Neural cell (in vitro differentiated cells): ENCODE measurements around the gene DIP2C. TPM values are rescaled to one million over a fixed set of nuclear protein-coding genes. Genes with fewer than 3 reads are reported as not detected.

Source experiments
- H2AFZ ChIP-seq: fragments of 200-600, 300-800 bp; sonication (generic), shearing (Covaris generic); 2 replicates; pipeline ENCODE4 v1.6.0; 2014; ENCODE audit warnings: low read depth, mild to moderate bottlenecking, antibody characterized with exemption, low read length, moderate library complexity
- H3F3A ChIP-seq: fragments of 200-600 bp; shearing (Covaris generic); 2 replicates; pipeline ENCODE4 v1.6.1; 2016; ENCODE audit warnings: mild to moderate bottlenecking, moderate library complexity, mixed read lengths, antibody characterized with exemption, low read length; ENCODE audit not compliant: insufficient read depth, poor library complexity, severe bottlenecking
- H3K27ac ChIP-seq: fragments of 200-600, 300-800 bp; sonication (generic), shearing (Covaris generic); 2 replicates; pipeline ENCODE4 v1.5.1; 2014; ENCODE audit warnings: mild to moderate bottlenecking, low read length, moderate library complexity
- H3K27me3 ChIP-seq: fragments of 300-800, 200-600 bp; sonication (generic), shearing (Covaris generic); 2 replicates; pipeline ENCODE4 v1.6.0; 2014; ENCODE audit warnings: mild to moderate bottlenecking, low read depth, low read length, moderate library complexity; ENCODE audit not compliant: insufficient read depth
- H3K36me3 ChIP-seq: fragments of 300-800, 200-600 bp; sonication (generic), shearing (Covaris generic); 2 replicates; pipeline ENCODE4 v1.5.1; 2014; ENCODE audit warnings: mild to moderate bottlenecking, antibody characterized with exemption, low read length, moderate library complexity; ENCODE audit not compliant: insufficient read depth
- H3K4me2 ChIP-seq: fragments of 300-800, 200-600 bp; sonication (generic), shearing (Covaris generic); 2 replicates; pipeline ENCODE4 v1.6.0; 2014; ENCODE audit warnings: mild to moderate bottlenecking, low read length
- H3K4me3 ChIP-seq: fragments of 300-800, 200-600 bp; sonication (generic), shearing (Covaris generic); 2 replicates; pipeline ENCODE4 v1.5.1; 2014; ENCODE audit warnings: mild to moderate bottlenecking, low read length, moderate library complexity
- H3K79me2 ChIP-seq: fragments of 200-600 bp; shearing (Covaris generic); replicated peaks from 2 replicates; pipeline ENCODE4 v1.6.0; 2014; ENCODE audit warnings: mild to moderate bottlenecking, low read length, moderate library complexity; ENCODE audit not compliant: insufficient read depth
- H3K9ac ChIP-seq: fragments of 300-800, 200-600 bp; sonication (generic), shearing (Covaris generic); 2 replicates; pipeline ENCODE4 v1.6.1; 2016; ENCODE audit warnings: mild to moderate bottlenecking, low read length, mixed read lengths
- H3K9me2 ChIP-seq: fragments of 200-600 bp; shearing (Covaris generic); 2 replicates; pipeline ENCODE4 v1.6.1; 2016; ENCODE audit warnings: mild to moderate bottlenecking, low read length, mixed read lengths; ENCODE audit not compliant: insufficient read depth
- H3K9me3 ChIP-seq: fragments of 200-600, 300-800 bp; sonication (generic), shearing (Covaris generic); 2 replicates; pipeline ENCODE4 v1.6.1; 2016; ENCODE audit warnings: mild to moderate bottlenecking, mixed run types, low read length, moderate library complexity, mixed read lengths
- H4K20me1 ChIP-seq: fragments of 200-600 bp; shearing (Covaris generic); 2 replicates; pipeline ENCODE4 v1.6.1; 2016; ENCODE audit warnings: mild to moderate bottlenecking, mixed run types; ENCODE audit not compliant: insufficient read depth
- EP300 ChIP-seq: fragments of 450-650 bp; conservative IDR thresholded peaks from 2 replicates; pipeline ENCODE4 v1.6.1; 2014; ENCODE audit warnings: antibody characterized with exemption, mild to moderate bottlenecking, moderate library complexity; ENCODE audit not compliant: poor library complexity, severe bottlenecking
- EZH2 ChIP-seq: fragments of 200-600, 300-800 bp; shearing (Covaris generic), sonication (generic); IDR thresholded peaks from 2 replicates; pipeline ENCODE4 v1.6.1; 2014; ENCODE audit warnings: antibody characterized with exemption, low read length, borderline replicate concordance, mild to moderate bottlenecking; ENCODE audit not compliant: insufficient read depth, poor library complexity, severe bottlenecking
- MXI1 ChIP-seq: fragments of 450-650 bp; conservative IDR thresholded peaks from 2 replicates; pipeline ENCODE4 v1.6.1; 2014; ENCODE audit warnings: antibody characterized with exemption, mild to moderate bottlenecking; ENCODE audit not compliant: poor library complexity, severe bottlenecking
- POLR2AphosphoS5 ChIP-seq: IDR thresholded peaks from 2 replicates; pipeline ENCODE4 v1.6.1; 2012
- RAD21 ChIP-seq: fragments of 450-650 bp; conservative IDR thresholded peaks from 2 replicates; pipeline ENCODE4 v1.6.1; 2014; ENCODE audit warnings: antibody characterized with exemption, mild to moderate bottlenecking, moderate library complexity
- SMC3 ChIP-seq: fragments of 450-650 bp; conservative IDR thresholded peaks from 2 replicates; pipeline ENCODE4 v1.6.1; 2014; ENCODE audit warnings: antibody characterized with exemption, mild to moderate bottlenecking, moderate library complexity; ENCODE audit not compliant: poor library complexity
- polyA plus RNA-seq: library from polyadenylated mRNA; depleted of rRNA; stranded (reverse); fragments of >200 nt; gene quantifications from 2 replicates; pipeline ENCODE4 v1.2.3, GENCODE V29; 2014
- TF ChIP-seq, protein P1 (sequence below): fragments of 450-650 bp; IDR thresholded peaks from 2 replicates; pipeline ENCODE4 v1.5.1; 2014; ENCODE audit warnings: antibody characterized with exemption, mild to moderate bottlenecking, moderate library complexity; ENCODE audit not compliant: poor library complexity, severe bottlenecking

DIP2C gene
- polyA plus RNA-seq, 1 donor from 2014 or later: 24.1 TPM

GRCh38 chr10:559767-560047 is 129.8 kb downstream of the DIP2C start:
- peaks cover 72% of the 10 kb centered on the region for H3K79me2 ChIP-seq
- H4K20me1 ChIP-seq: peaks cover 5% of the 10 kb centered on the region
- no peaks in the 10 kb centered on the region for H3K9me2 ChIP-seq
- H3K4me2 ChIP-seq: no peak overlapping the region
- peaks cover 3% of the 10 kb centered on the region for H3K9me3 ChIP-seq
- no peaks in the 10 kb centered on the region for H3K27me3 ChIP-seq
- H3K9ac ChIP-seq: no peak overlapping the region
- H3K4me3 ChIP-seq: no peak overlapping the region
- H3K36me3 ChIP-seq: no peaks in the 10 kb centered on the region
- no peak for TF ChIP-seq POLR2AphosphoS5
- no peak overlapping the region for H2AFZ ChIP-seq
- no peak overlapping the region for H3K27ac ChIP-seq
- H3F3A ChIP-seq: no peaks in the 10 kb centered on the region

DNA sequence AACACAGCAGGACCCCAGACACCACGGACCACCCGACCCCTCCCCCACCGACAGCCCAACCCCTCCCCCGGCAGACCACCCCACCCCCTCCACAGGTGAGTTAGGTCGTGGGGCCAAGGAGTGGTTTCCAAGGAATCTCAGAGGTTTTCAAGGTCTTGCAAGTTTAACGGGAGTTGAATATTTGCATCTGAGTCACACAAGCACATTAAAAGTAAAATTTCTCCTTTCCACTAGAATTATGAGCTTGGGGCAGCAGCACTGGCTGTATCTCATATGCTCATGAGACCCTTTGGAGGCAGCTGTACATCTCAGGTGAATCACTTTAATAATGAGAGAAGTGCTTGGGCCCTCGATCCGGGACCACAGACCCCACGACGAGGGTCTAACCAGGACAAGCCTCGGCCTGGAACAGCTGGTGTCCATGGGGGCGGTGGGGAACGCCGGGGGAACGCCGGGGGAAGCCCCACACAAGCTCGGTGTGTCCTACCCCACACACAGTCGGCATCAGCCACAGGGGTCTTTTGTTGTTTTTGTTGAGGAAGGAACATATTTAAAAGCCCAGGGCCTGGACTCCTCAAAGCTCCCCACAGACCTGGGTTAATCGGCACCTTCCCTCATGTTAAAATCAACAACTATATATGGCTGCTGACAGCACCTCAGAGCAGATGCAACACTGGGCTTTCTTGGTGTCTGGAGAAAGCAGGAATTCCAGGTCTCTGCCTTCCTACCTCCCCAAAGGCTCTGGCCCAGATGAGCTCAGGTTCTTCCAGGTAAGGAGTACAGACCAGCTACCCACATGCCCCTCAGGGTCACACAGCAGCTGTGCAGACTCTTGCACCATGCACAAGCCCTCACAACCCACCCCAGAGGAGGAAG is 130.3 kb downstream of the DIP2C start:
- Histone ChIP-seq H4K20me1 (peaks cover 5% of the 10 kb centered on the region), H3K36me3 (no peaks in the 10 kb centered on the region), H3K79me2 (peaks cover 66% of the 10 kb centered on the region), H3K9me3 (peaks cover 2% of the 10 kb centered on the region), H3K9ac (no peak overlapping the region), H3K9me2 (no peaks in the 10 kb centered on the region), H3K27me3 (no peaks in the 10 kb centered on the region), H3K27ac (no peak overlapping the region), H2AFZ (no peak overlapping the region), H3F3A (no peaks in the 10 kb centered on the region), H3K4me2 (no peak overlapping the region), H3K4me3 (no peak overlapping the region)
- TF ChIP-seq MXI1 (no peak), SMC3 (no peak), EP300 (no peak), EZH2 (no peak), RAD21 (no peak)

DNA sequence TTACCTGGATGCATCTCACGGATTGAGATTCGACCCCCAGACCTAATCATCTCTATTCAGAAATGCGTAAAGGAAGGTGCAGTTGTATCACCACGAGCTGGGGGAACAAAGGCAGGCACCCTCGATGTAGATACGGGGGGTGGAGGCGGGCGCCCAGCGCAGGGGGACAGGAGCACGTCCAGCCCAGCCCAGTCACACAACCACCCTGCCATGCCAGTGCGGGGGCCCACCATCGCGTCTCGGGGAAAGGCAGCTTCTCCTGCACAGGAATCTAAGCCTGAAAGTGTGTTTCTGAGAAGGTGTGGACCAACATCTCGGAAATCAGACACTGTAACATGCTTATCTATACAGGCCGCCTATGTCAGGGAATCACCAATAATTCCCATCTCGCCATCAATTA is 131.1 kb downstream of the DIP2C start:
- H4K20me1 ChIP-seq: peaks cover 5% of the 10 kb centered on the region
- peaks cover 61% of the 10 kb centered on the region for H3K79me2 ChIP-seq
- H3K9ac ChIP-seq: no peak overlapping the region
- no peaks in the 10 kb centered on the region for H3K36me3 ChIP-seq
- H3K27ac ChIP-seq: no peak overlapping the region
- H3K9me2 ChIP-seq: no peaks in the 10 kb centered on the region
- no peaks in the 10 kb centered on the region for H3F3A ChIP-seq
- no peaks in the 10 kb centered on the region for H3K9me3 ChIP-seq
- no peak overlapping the region for H3K4me2 ChIP-seq
- TF ChIP-seq, protein P1, sequence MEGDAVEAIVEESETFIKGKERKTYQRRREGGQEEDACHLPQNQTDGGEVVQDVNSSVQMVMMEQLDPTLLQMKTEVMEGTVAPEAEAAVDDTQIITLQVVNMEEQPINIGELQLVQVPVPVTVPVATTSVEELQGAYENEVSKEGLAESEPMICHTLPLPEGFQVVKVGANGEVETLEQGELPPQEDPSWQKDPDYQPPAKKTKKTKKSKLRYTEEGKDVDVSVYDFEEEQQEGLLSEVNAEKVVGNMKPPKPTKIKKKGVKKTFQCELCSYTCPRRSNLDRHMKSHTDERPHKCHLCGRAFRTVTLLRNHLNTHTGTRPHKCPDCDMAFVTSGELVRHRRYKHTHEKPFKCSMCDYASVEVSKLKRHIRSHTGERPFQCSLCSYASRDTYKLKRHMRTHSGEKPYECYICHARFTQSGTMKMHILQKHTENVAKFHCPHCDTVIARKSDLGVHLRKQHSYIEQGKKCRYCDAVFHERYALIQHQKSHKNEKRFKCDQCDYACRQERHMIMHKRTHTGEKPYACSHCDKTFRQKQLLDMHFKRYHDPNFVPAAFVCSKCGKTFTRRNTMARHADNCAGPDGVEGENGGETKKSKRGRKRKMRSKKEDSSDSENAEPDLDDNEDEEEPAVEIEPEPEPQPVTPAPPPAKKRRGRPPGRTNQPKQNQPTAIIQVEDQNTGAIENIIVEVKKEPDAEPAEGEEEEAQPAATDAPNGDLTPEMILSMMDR: no peak
- no peak for TF ChIP-seq EP300
- H3K27me3 ChIP-seq: no peaks in the 10 kb centered on the region
- no peak overlapping the region for H2AFZ ChIP-seq
- no peak overlapping the region for H3K4me3 ChIP-seq
